DOHH2 (cell line): ENCODE data around the gene GALNT12.

Experiments used
- EZH2phosphoT487 ChIP-seq: fragments of 200-600 bp; sonication (generic); IDR thresholded peaks from 2 replicates; pipeline ENCODE4 v1.6.1; 2017; ENCODE audit warnings: borderline replicate concordance, mild to moderate bottlenecking, antibody characterized with exemption, low read length, moderate library complexity, mixed read lengths
- TF ChIP-seq, protein P1 (sequence below): fragments of 200-600 bp; sonication (generic); IDR thresholded peaks from one replicate; pipeline ENCODE4 v1.5.1; 2014; ENCODE audit warnings: antibody characterized with exemption, mild to moderate bottlenecking, low read depth, low read length; ENCODE audit not compliant: poor library complexity, severe bottlenecking

GRCh38 chr9:98804083-98804482 is 3.4 kb upstream of the GALNT12 start:
- TF ChIP-seq, protein P1, sequence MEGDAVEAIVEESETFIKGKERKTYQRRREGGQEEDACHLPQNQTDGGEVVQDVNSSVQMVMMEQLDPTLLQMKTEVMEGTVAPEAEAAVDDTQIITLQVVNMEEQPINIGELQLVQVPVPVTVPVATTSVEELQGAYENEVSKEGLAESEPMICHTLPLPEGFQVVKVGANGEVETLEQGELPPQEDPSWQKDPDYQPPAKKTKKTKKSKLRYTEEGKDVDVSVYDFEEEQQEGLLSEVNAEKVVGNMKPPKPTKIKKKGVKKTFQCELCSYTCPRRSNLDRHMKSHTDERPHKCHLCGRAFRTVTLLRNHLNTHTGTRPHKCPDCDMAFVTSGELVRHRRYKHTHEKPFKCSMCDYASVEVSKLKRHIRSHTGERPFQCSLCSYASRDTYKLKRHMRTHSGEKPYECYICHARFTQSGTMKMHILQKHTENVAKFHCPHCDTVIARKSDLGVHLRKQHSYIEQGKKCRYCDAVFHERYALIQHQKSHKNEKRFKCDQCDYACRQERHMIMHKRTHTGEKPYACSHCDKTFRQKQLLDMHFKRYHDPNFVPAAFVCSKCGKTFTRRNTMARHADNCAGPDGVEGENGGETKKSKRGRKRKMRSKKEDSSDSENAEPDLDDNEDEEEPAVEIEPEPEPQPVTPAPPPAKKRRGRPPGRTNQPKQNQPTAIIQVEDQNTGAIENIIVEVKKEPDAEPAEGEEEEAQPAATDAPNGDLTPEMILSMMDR: no peak
- TF ChIP-seq EZH2phosphoT487: no peak
